Measurements from ENCODE around the gene ZNF506.

- no peak for TF ChIP-seq EZH2 (IDR thresholded peaks at IDR 0.05; ENCODE audit: insufficient read depth, poor library complexity, severe bottlenecking)
- TF ChIP-seq EZH2phosphoT487 (IDR thresholded peaks at IDR 0.05; ENCODE audit: insufficient read depth, low read depth) = no peak
Observed at GRCh38 chr19:19750842-19751790, 70.4 kb downstream of the ZNF506 start.

Measured in GM23248 (cell line).